K562 (cell line): ENCODE measurements around the gene BAD. TPM values are rescaled to one million over a fixed set of nuclear protein-coding genes. Genes with fewer than 3 reads are reported as not detected.

Experiments
- ETV1 ChIP-seq: fragments of 450-650 bp; conservative IDR thresholded peaks from 2 replicates; pipeline ENCODE4 v1.6.1; 2016; ENCODE audit warnings: missing genetic modification characterization, control low read depth, low read depth, missing compliant biosample characterization
- HNRNPL ChIP-seq: fragments of 200-400 bp; formaldehyde crosslinking; IDR thresholded peaks from 2 replicates; pipeline ENCODE4 v1.6.1; 2017; ENCODE audit warnings: low read depth, mild to moderate bottlenecking, low read length
- MYC ChIP-seq, 2 experiments: fragments of 250-450 bp in 1 of 2; sonication (Bioruptor Pico) in 1 of 2; IDR thresholded peaks; 2 replicates each; pipeline versions ENCODE4 v1.5.1 to v1.6.1; 2012 to 2021; ENCODE audit warnings: low read depth in 2 of 2, borderline replicate concordance in 1 of 2, improper control_type of control experiment in 1 of 2, low read length in 1 of 2, mild to moderate bottlenecking in 1 of 2, moderate library complexity in 1 of 2
- POLR2B ChIP-seq: fragments of 450-650 bp; IDR thresholded peaks from 2 replicates; pipeline ENCODE4 v1.6.1; 2018; ENCODE audit warnings: low read depth; ENCODE audit not compliant: partially characterized antibody
- PTRF ChIP-seq: fragments of 450-650 bp; IDR thresholded peaks from 2 replicates; pipeline ENCODE4 v1.6.1; 2016; ENCODE audit warnings: mild to moderate bottlenecking, missing genetic modification characterization, missing compliant biosample characterization
- RBFOX2 ChIP-seq: fragments of 200-400 bp; formaldehyde crosslinking; IDR thresholded peaks from 2 replicates; pipeline ENCODE4 v1.6.1; 2017; ENCODE audit warnings: low read depth, mild to moderate bottlenecking, low read length, moderate library complexity
- SMAD4 ChIP-seq: fragments of 250-450 bp; sonication (Bioruptor Pico); conservative IDR thresholded peaks from 2 replicates; pipeline ENCODE4 v1.8.0; 2021; ENCODE audit warnings: inconsistent platforms, mild to moderate bottlenecking, moderate library complexity
- SMC3 ChIP-seq: conservative IDR thresholded peaks from 2 replicates; pipeline ENCODE4 v1.6.1; 2011; ENCODE audit warnings: low read depth, low read length, improper control_type of control experiment; ENCODE audit not compliant: insufficient read depth
- TOE1 ChIP-seq, 2 experiments: fragments of 450-650 bp in 1 of 2; sonication (generic) in 1 of 2; formaldehyde crosslinking in 1 of 2; IDR thresholded peaks; 2 replicates each; pipeline versions ENCODE4 v1.7.1 to v1.8.0; 2016 to 2022; ENCODE audit warnings: borderline replicate concordance in 2 of 2, mild to moderate bottlenecking in 2 of 2, antibody characterized with exemption in 1 of 2, inconsistent platforms in 1 of 2, low read depth in 1 of 2, missing genetic modification reagents in 1 of 2, moderate library complexity in 1 of 2
- ZNF197 ChIP-seq: fragments of 200-800 bp; sonication (Bioruptor generic); IDR thresholded peaks from 2 replicates; pipeline ENCODE4 v1.6.1; 2016; ENCODE audit warnings: low read depth, missing genetic modification characterization, missing compliant biosample characterization
- ZNF354B ChIP-seq: fragments of 250-450 bp; sonication (Bioruptor Pico); IDR thresholded peaks from 2 replicates; pipeline ENCODE4 v1.4.0; 2020
- ZNF507 ChIP-seq: conservative IDR thresholded peaks from 2 replicates; pipeline ENCODE4 v1.6.1; 2017; ENCODE audit warnings: missing genetic modification characterization, missing compliant biosample characterization
- polyA plus RNA-seq, 8 experiments: library from polyadenylated mRNA; depleted of rRNA in 4 of 8; stranded (reverse) in 5 of 8; unstranded in 3 of 8; fragments of >200 nt; fragmentation: Nextera tagmentation in 2 of 8; fragmentation: Illumina TruSeq in 1 of 8; extraction: Ambion mirVana in 2 of 8; extraction: Trizol in 1 of 8; gene quantifications; 2 replicates each; pipeline versions ENCODE4 v1.2.1 to v1.2.3, GENCODE V29; 2011 to 2014; ENCODE audit warnings: inconsistent platforms in 1 of 8, missing spikeins in 1 of 8
- total RNA-seq, 7 experiments: library from RNA; depleted of rRNA in 6 of 7; stranded (reverse); fragments of >200 nt in 6 of 7; fragmentation: Illumina TruSeq in 2 of 7; extraction: Trizol in 2 of 7; gene quantifications; 2 replicates each; pipeline versions ENCODE4 v1.2.1 to v1.2.3, GENCODE V29; 2011 to 2021; ENCODE audit warnings: low replicate concordance in 1 of 7
- TF ChIP-seq, protein P1 (sequence below): fragments of 450-650 bp; formaldehyde crosslinking; IDR thresholded peaks from 2 replicates; pipeline ENCODE4 v1.4.0; 2020; ENCODE audit warnings: mild to moderate bottlenecking, mixed read lengths
- TF ChIP-seq, protein P2 (sequence below): fragments of 200-800 bp; sonication (Bioruptor generic); IDR thresholded peaks from 2 replicates; pipeline ENCODE4 v1.6.1; 2016; ENCODE audit warnings: missing genetic modification characterization, missing compliant biosample characterization
- TF ChIP-seq, protein P3 (sequence below), 2 experiments: fragments of 450-650 bp; IDR thresholded peaks; 2 replicates each; pipeline ENCODE4 v1.6.1; 2016

BAD gene
- total and polyA plus RNA-seq, 9 of the 15 experiments (the other 6 are each of a cell fraction or from before 2014, with no cell fraction given): 0.61 to 45.6 (median 11.8) TPM

DNA sequence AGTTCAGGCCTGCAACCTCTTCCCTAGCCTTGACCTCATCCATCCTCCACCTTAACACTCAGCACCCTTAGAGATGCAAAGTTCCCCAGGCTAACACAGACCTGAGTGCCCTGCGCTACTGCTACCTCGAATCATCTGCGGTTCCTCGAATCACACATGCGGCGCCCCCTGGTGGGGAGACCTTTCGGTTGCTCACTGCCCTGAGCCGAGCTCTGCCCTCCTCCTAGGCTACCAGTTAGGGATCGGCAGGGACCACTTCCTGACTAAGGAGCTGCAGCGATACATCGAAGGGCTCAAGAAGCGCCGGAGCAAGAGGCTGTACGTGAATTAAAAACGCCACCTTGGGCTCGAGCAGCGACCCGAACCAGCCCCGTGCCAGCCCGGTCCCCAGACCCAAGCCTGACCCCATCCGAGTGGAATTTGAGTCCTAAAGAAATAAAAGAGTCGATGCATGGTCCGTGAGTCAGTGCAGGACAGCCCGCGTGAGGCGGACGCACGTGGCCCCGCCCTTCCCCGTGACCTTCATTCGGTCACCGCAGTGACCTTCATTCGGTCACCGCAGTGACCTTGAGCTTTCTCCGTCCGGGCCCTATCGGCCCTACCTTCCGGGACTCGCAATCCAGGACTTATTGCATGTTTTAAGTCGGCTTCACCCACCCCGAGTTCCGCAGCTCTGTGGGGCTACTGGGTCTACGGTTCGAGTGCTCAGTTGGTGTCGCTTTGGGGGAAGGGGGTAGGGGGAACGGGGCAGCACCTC is 20.0 kb upstream of the BAD start (continued):
- TF ChIP-seq TOE1 (IDR thresholded peaks at IDR 0.05; ENCODE audit: borderline replicate concordance) (peak; percentile 60; the same call in 1 of the 2 replicates), TOE1 (CRISPR knock-in tag; IDR thresholded peaks at IDR 0.05; ENCODE audit: borderline replicate concordance, low read depth) (no peak), PTRF (tag) (no peak), HNRNPL (peak; percentile 62; the same call in 1 of the 2 replicates), ZNF197 (no peak), MYC (IDR thresholded peaks at IDR 0.05; ENCODE audit: low read depth, low read length) (peak; percentile 94), MYC (CRISPR knock-in tag; IDR thresholded peaks at IDR 0.05; ENCODE audit: borderline replicate concordance, low read depth) (peak; percentile 91; the same call in 1 of the 2 replicates), ETV1 (tag) (peak; percentile 35; the same call in 1 of the 2 replicates), RBFOX2 (peak; percentile 81), ZNF507 (tag) (no peak), ZNF354B (CRISPR knock-in tag) (no peak), POLR2B (peak; percentile 55), SMAD4 (CRISPR knock-in tag) (0 out of 2 replicates have a peak, but pooled peaks have one; percentile 63), SMC3 (peak; percentile 74)
- TF ChIP-seq, protein P1, sequence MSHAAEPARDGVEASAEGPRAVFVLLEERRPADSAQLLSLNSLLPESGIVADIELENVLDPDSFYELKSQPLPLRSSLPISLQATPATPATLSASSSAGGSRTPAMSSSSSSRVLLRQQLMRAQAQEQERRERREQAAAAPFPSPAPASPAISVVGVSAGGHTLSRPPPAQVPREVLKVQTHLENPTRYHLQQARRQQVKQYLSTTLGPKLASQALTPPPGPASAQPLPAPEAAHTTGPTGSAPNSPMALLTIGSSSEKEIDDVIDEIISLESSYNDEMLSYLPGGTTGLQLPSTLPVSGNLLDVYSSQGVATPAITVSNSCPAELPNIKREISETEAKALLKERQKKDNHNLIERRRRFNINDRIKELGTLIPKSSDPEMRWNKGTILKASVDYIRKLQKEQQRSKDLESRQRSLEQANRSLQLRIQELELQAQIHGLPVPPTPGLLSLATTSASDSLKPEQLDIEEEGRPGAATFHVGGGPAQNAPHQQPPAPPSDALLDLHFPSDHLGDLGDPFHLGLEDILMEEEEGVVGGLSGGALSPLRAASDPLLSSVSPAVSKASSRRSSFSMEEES (CRISPR knock-in tag): peak; percentile 32
- TF ChIP-seq, protein P2, sequence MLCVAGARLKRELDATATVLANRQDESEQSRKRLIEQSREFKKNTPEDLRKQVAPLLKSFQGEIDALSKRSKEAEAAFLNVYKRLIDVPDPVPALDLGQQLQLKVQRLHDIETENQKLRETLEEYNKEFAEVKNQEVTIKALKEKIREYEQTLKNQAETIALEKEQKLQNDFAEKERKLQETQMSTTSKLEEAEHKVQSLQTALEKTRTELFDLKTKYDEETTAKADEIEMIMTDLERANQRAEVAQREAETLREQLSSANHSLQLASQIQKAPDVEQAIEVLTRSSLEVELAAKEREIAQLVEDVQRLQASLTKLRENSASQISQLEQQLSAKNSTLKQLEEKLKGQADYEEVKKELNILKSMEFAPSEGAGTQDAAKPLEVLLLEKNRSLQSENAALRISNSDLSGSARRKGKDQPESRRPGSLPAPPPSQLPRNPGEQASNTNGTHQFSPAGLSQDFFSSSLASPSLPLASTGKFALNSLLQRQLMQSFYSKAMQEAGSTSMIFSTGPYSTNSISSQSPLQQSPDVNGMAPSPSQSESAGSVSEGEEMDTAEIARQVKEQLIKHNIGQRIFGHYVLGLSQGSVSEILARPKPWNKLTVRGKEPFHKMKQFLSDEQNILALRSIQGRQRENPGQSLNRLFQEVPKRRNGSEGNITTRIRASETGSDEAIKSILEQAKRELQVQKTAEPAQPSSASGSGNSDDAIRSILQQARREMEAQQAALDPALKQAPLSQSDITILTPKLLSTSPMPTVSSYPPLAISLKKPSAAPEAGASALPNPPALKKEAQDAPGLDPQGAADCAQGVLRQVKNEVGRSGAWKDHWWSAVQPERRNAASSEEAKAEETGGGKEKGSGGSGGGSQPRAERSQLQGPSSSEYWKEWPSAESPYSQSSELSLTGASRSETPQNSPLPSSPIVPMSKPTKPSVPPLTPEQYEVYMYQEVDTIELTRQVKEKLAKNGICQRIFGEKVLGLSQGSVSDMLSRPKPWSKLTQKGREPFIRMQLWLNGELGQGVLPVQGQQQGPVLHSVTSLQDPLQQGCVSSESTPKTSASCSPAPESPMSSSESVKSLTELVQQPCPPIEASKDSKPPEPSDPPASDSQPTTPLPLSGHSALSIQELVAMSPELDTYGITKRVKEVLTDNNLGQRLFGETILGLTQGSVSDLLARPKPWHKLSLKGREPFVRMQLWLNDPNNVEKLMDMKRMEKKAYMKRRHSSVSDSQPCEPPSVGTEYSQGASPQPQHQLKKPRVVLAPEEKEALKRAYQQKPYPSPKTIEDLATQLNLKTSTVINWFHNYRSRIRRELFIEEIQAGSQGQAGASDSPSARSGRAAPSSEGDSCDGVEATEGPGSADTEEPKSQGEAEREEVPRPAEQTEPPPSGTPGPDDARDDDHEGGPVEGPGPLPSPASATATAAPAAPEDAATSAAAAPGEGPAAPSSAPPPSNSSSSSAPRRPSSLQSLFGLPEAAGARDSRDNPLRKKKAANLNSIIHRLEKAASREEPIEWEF (CRISPR knock-in tag): no peak
- TF ChIP-seq, protein P3, sequence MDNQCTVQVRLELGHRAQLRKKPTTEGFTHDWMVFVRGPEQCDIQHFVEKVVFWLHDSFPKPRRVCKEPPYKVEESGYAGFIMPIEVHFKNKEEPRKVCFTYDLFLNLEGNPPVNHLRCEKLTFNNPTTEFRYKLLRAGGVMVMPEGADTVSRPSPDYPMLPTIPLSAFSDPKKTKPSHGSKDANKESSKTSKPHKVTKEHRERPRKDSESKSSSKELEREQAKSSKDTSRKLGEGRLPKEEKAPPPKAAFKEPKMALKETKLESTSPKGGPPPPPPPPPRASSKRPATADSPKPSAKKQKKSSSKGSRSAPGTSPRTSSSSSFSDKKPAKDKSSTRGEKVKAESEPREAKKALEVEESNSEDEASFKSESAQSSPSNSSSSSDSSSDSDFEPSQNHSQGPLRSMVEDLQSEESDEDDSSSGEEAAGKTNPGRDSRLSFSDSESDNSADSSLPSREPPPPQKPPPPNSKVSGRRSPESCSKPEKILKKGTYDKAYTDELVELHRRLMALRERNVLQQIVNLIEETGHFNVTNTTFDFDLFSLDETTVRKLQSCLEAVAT (IDR thresholded peaks at IDR 0.05): peak in 1 of 2 experiments; percentile 63; a peak in 3 of 4 replicates
